Panc1 (cell line): ENCODE results near the gene FETUB. TPM values are rescaled to one million over a fixed set of nuclear protein-coding genes. Genes with fewer than 3 reads are reported as not detected.

ENCODE experiments used
- ATAC-seq: fragments of 200-7000 bp; cut with Tn5 transposase; 2 replicates; pipeline ENCODE4 v1.9.1; 2020; ENCODE audit warnings: mild to moderate bottlenecking, moderate library complexity
- BruUV-seq: library from RNA; stranded (reverse); fragments of 400-500 nt; replicated peaks from 2 replicates; lab custom pipeline; 2021; lab: Mats Ljungman, UMichigan
- CTCF ChIA-PET: fragments of 300-600 bp; sonication (Branson Sonifier 250); formaldehyde crosslinking; loops from one replicate; lab custom pipeline; 2022; ENCODE audit warnings: antibody characterized with exemption; lab: Charles Lee
- POLR2A ChIA-PET: fragments of 300-600 bp; sonication (Branson Sonifier 250); formaldehyde crosslinking; loops from one replicate; lab custom pipeline; 2022; ENCODE audit warnings: antibody characterized with exemption; lab: Charles Lee
- DNase-seq: peaks from one replicate; pipeline ENCODE4 v3.0.0-alpha.2; 2010; ENCODE audit warnings: low read depth, low spot score
- H3K27ac ChIP-seq: 2 replicates; pipeline ENCODE4 v1.5.1; 2011; ENCODE audit warnings: mild to moderate bottlenecking, low read length, inconsistent platforms
- H3K27me3 ChIP-seq: fragments of 200-500 bp; sonication (Bioruptor generic); 2 replicates; pipeline ENCODE4 v1.6.0; 2014; ENCODE audit warnings: low read length, inconsistent platforms; ENCODE audit not compliant: control insufficient read depth, insufficient read depth
- H3K36me3 ChIP-seq: fragments of 200-500 bp; sonication (Bioruptor generic); 2 replicates; pipeline ENCODE4 v1.5.1; 2014; ENCODE audit warnings: inconsistent platforms, mild to moderate bottlenecking, low read length, moderate library complexity; ENCODE audit not compliant: control insufficient read depth, insufficient read depth
- H3K4me1 ChIP-seq: 2 replicates; pipeline ENCODE4 v1.5.1; 2011; ENCODE audit warnings: inconsistent platforms, mild to moderate bottlenecking, low read length, moderate library complexity; ENCODE audit not compliant: control insufficient read depth, insufficient read depth
- H3K4me3 ChIP-seq, 2 experiments: 2 replicates each; pipeline ENCODE4 v1.5.1; 2011 to 2012; ENCODE audit warnings: low read depth in 2 of 2, low read length in 2 of 2, mild to moderate bottlenecking in 2 of 2, inconsistent platforms in 1 of 2, moderate library complexity in 1 of 2
- H3K9me3 ChIP-seq: fragments of 200-500 bp; sonication (Bioruptor generic); 2 replicates; pipeline ENCODE4 v1.5.1; 2014; ENCODE audit warnings: low read depth, mild to moderate bottlenecking, inconsistent platforms, low read length, moderate library complexity; ENCODE audit not compliant: control insufficient read depth, insufficient read depth
- CTCF ChIP-seq: fragments of 450-650 bp; IDR thresholded peaks from 2 replicates; pipeline ENCODE4 v1.5.1; 2017; ENCODE audit warnings: mild to moderate bottlenecking
- POLR2AphosphoS5 ChIP-seq: IDR thresholded peaks from 2 replicates; pipeline ENCODE4 v1.6.1; 2012; ENCODE audit warnings: mild to moderate bottlenecking, low read depth, low read length, moderate library complexity
- REST ChIP-seq, 2 experiments: IDR thresholded peaks; 2 replicates each; pipeline ENCODE4 v1.6.1; 2011 to 2012; ENCODE audit warnings: low read depth in 2 of 2, control low read depth in 1 of 2, low read length in 1 of 2, mild to moderate bottlenecking in 1 of 2, moderate library complexity in 1 of 2; ENCODE audit not compliant: insufficient read depth in 1 of 2
- SIN3A ChIP-seq: IDR thresholded peaks from 2 replicates; pipeline ENCODE4 v1.6.1; 2012; ENCODE audit warnings: low read depth, mild to moderate bottlenecking, low read length, moderate library complexity, borderline replicate concordance; ENCODE audit not compliant: insufficient read depth
- TCF7L2 ChIP-seq: IDR thresholded peaks from 2 replicates; pipeline ENCODE4 v1.6.1; 2011; ENCODE audit warnings: mild to moderate bottlenecking, low read depth, low read length, inconsistent platforms
- in situ Hi-C: cut with HindIII; loops from 2 replicates; pipeline ENCODE4 v1.10.0; 2016; ENCODE audit warnings: low sequenced_read_pairs, low pct_unique_long_range_greater_than_20kb
- intact Hi-C: fragments of 100-400 bp; cut with micrococcal nuclease; formaldehyde crosslinking; loops from one replicate; pipeline ENCODE4 v1.10.0; 2022; ENCODE audit not compliant: unreplicated experiment
- total RNA-seq: library from RNA; stranded (reverse); gene quantifications from one replicate; pipeline ENCODE4 v1.2.1, GENCODE V29; 2021; ENCODE audit not compliant: unreplicated experiment

The FETUB gene
- total RNA-seq, 1 experiment from 2014 or later: not detected

GRCh38 chr3:186664506-186664905 lies 24.3 kb downstream of the FETUB start:
- H3K36me3 ChIP-seq: no peaks in the 10 kb centered on the region
- ATAC-seq (no peak), DNase-seq (no peak)
- TF ChIP-seq REST (IDR thresholded peaks at IDR 0.05; ENCODE audit: insufficient read depth in 1 of 2, low read depth in 2 of 2, low read length in 1 of 2) (no peak), CTCF (no peak), POLR2AphosphoS5 (no peak), SIN3A (no peak), TCF7L2 (no peak)
- intact Hi-C loops (no loop called here), in situ Hi-C loops (no loop called here)
- BruUV-seq: no TSS peak
- H3K27me3 ChIP-seq: peaks cover 4% of the 10 kb centered on the region; the same call in 1 of the 2 replicates
- CTCF ChIA-PET: no interaction called here
- H3K9me3 ChIP-seq: no peaks in the 10 kb centered on the region
- POLR2A ChIA-PET: no interaction called here
- no peak overlapping the region for H3K27ac ChIP-seq
- H3K4me3 ChIP-seq: no peak overlapping the region
- no peaks in the 10 kb centered on the region for H3K4me1 ChIP-seq

GRCh38 chr3:186665625-186666188 lies 25.5 kb downstream of the FETUB start, which contains the start of gene HRG:
Gene HRG (plus strand): TSS chr3:186666014. CDS start chr3:186666032, 18 bp downstream.
- DNase-seq (no peak), ATAC-seq (no peak)
- in situ Hi-C loops: no loop called here
- TF ChIP-seq REST (IDR thresholded peaks at IDR 0.05; ENCODE audit: insufficient read depth in 1 of 2, low read depth in 2 of 2, low read length in 1 of 2) (no peak), TCF7L2 (no peak), SIN3A (no peak), POLR2AphosphoS5 (no peak), CTCF (no peak)
- H3K27me3 ChIP-seq: peaks cover 4% of the 10 kb centered on the region; the same call in 1 of the 2 replicates
- H3K9me3 ChIP-seq: no peaks in the 10 kb centered on the region
- no peaks in the 10 kb centered on the region for H3K4me1 ChIP-seq
- ChIA-PET CTCF (no interaction called here), POLR2A (interaction anchor here (0.6 kb wide), 1 partner anchor 411 kb away, joined by 3 read pairs; no protein-coding TSS in a partner anchor)
- H3K4me3 ChIP-seq: no peak within 1 kb of the TSS
- H3K36me3 ChIP-seq: no peaks in the 10 kb centered on the region
- intact Hi-C loops: no loop called here
- no peak within 1 kb of the TSS for H3K27ac ChIP-seq
- no TSS peak for BruUV-seq
